Thymus (tissue), 11 donors: ENCODE data around the gene TPST2. TPM values are rescaled to one million over a fixed set of nuclear protein-coding genes. Genes with fewer than 3 reads are reported as not detected.
A peak's percentile ranks its signal among the peaks of the same experiment; 100 is the strongest.

Source experiments
- DNase-seq, 9 donors: peaks; one replicate each; pipeline ENCODE4 v3.0.0-alpha.2; 2013; ENCODE audit warnings: low spot score in 9 of 9, low read depth in 6 of 9, missing footprints in 1 of 9
- H3K27ac ChIP-seq, 2 donors: one replicate each; pipeline ENCODE4 v1.5.1; 2013; ENCODE audit warnings: control low read depth in 1 of 2, low read depth in 1 of 2, low read length in 1 of 2, mild to moderate bottlenecking in 1 of 2, moderate library complexity in 1 of 2
- H3K27me3 ChIP-seq, 2 donors: one replicate each; pipeline ENCODE4 v1.5.1; 2013; ENCODE audit warnings: low read length in 1 of 2; ENCODE audit not compliant: control insufficient read depth in 2 of 2, insufficient read depth in 1 of 2
- H3K36me3 ChIP-seq, 2 donors: one replicate each; pipeline ENCODE4 v1.5.1; 2013; ENCODE audit warnings: low read length in 1 of 2, mild to moderate bottlenecking in 1 of 2, moderate library complexity in 1 of 2; ENCODE audit not compliant: control insufficient read depth in 2 of 2, insufficient read depth in 2 of 2
- H3K4me1 ChIP-seq, 2 donors: one replicate each; pipeline ENCODE4 v1.5.1; 2013; ENCODE audit warnings: low read length in 2 of 2; ENCODE audit not compliant: control insufficient read depth in 2 of 2, insufficient read depth in 2 of 2
- H3K4me3 ChIP-seq, 2 donors: one replicate each; pipeline ENCODE4 v1.5.1; 2013; ENCODE audit warnings: low read length in 2 of 2, control low read depth in 1 of 2, mild to moderate bottlenecking in 1 of 2
- H3K9me3 ChIP-seq, 2 donors: one replicate each; pipeline ENCODE4 v1.5.1; 2013; ENCODE audit warnings: low read length in 1 of 2, mild to moderate bottlenecking in 1 of 2; ENCODE audit not compliant: control insufficient read depth in 2 of 2, insufficient read depth in 1 of 2
- WGBS: extraction: QIAGEN DNeasy Blood & Tissue Kit; methylation state at CpG from one replicate; pipeline ENCODE4 v1.1.7; 2013; 5-methylcytosine and 5-hydroxymethylcytosine counted together
- polyA plus RNA-seq: library from polyadenylated mRNA; stranded (reverse); fragments of 200-250 nt; gene quantifications from one replicate; pipeline ENCODE4 v1.2.3, GENCODE V29; 2013
- total RNA-seq: library from RNA; stranded (reverse); fragments of 120-200 nt; gene quantifications from one replicate; pipeline ENCODE4 v1.2.4, GENCODE V29; 2013
- donor health status: healthy.

Gene TPST2
- total and polyA plus RNA-seq, 2 donors: 17.0 to 20.3 TPM

DNA sequence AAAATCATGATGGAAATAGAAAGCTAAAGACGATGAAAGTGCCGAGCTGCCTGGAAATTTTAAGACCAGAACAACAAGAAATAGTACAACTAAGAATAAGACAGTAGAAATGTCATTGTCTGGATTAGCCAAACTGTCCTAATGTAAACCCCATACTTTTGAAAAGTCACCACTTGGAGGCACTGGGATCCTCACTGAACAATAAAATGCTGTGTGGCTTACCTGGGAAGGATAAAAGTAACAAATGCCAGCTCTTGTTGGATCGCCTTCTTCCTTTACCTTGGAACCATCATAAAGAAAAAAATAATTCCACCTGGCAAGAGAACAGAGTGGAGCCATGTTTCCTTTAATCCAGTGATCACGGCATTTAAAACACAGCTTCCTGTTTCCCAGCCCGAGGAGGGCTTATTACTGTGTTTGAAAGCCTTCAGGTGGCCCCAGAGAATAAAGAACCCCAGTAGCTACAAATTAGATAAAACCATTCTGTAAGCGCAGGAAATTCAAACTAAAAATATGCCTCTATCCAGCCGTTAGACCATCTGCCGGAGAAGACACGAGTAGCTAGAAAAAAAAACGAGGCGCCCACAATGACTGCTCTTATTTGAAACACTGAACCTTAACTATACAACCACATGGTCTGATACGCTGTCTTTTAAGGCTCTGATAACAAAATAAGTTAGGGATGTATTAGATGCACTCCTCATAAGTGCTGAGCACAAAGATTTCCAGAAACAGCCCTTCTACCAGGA lies 110.7 kb downstream of the TPST2 start:
- DNase-seq: peak in 4 of 9 donors; percentile 35 to 73 (median 44)
- no peaks in the 10 kb centered on the region for H3K9me3 ChIP-seq
- WGBS: 17% methylated on average over 12 of the region's 12 CpGs
- no peaks in the 10 kb centered on the region for H3K27me3 ChIP-seq
- peaks cover 33 to 54% of the 10 kb centered on the region in 2 donors for H3K4me1 ChIP-seq
- H3K27ac ChIP-seq: peak overlapping the region; percentile 78 to 92
- H3K36me3 ChIP-seq: peaks cover 0 to 7% of the 10 kb centered on the region in 2 donors
- H3K4me3 ChIP-seq: peak overlapping the region; percentile 31 to 33

GRCh38 chr22:26477341-26477731 lies 112.6 kb downstream of the TPST2 start:
- H3K4me3 ChIP-seq: no peak overlapping the region
- peaks cover 9 to 16% of the 10 kb centered on the region in 2 donors for H3K36me3 ChIP-seq
- no peaks in the 10 kb centered on the region for H3K27me3 ChIP-seq
- H3K4me1 ChIP-seq: peaks cover 22 to 42% of the 10 kb centered on the region in 2 donors
- WGBS: 44% methylated on average over 4 of the region's 4 CpGs
- no peaks in the 10 kb centered on the region for H3K9me3 ChIP-seq
- peak overlapping the region in 1 of 2 donors; percentile 9 for H3K27ac ChIP-seq
- no peak for DNase-seq

DNA sequence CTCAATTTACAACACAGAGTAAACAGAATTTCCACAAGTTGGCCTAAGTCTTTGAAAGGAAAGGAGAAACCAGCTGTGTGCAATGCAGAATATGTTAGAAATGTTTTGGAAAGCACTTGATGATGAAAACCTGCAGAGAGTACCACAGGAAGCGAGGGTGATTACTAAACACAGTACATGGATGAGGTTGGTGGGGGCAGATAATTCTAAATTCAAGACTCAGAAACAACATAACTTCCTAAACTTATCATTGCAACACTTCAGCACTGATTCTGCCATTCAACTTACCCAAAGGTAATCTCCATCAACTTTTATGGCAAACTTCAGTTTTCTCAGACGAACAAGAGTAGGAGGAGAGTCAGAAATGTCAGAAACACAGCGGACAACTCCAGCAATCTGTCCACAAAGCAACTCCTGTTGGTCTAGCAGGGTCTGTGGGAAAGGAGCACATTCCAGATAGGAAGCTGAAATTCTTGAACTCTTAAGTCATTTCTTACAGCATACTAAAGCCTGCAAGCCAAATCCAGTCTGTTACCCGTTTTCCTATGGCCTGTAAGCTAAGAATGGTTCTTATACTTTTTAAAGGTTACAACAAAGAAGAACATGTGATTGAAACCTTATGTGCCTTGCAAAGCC lies 113.1 kb downstream of the TPST2 start:
- Histone ChIP-seq H3K27ac (no peak overlapping the region), H3K9me3 (no peaks in the 10 kb centered on the region), H3K4me1 (peaks cover 17 to 37% of the 10 kb centered on the region in 2 donors), H3K4me3 (no peak overlapping the region), H3K36me3 (peaks cover 14 to 21% of the 10 kb centered on the region in 2 donors), H3K27me3 (no peaks in the 10 kb centered on the region)
- 95% methylated on average over 4 of the region's 4 CpGs for WGBS
- no peak for DNase-seq

GRCh38 chr22:26474682-26475081 lies 115.2 kb downstream of the TPST2 start:
- Histone ChIP-seq H3K27ac (no peak overlapping the region), H3K4me1 (peaks cover 0 to 16% of the 10 kb centered on the region in 2 donors), H3K36me3 (peaks cover 36 to 42% of the 10 kb centered on the region in 2 donors), H3K27me3 (no peaks in the 10 kb centered on the region), H3K9me3 (no peaks in the 10 kb centered on the region), H3K4me3 (no peak overlapping the region)
- no peak for DNase-seq

Other genes with a start within 250 kb of the TPST2 start
- gene ASPHD2, start 160.9 kb downstream of the TPST2 start, total RNA-seq: 2.1 TPM
- 2.9 TPM for gene ASPHD2, start 160.9 kb downstream of the TPST2 start, polyA plus RNA-seq
- gene HPS4, start 106.3 kb downstream of the TPST2 start, total RNA-seq: 20.6 TPM
- gene HPS4, start 106.3 kb downstream of the TPST2 start, polyA plus RNA-seq: 32.2 TPM
- 18.3 TPM for gene SRRD, start 106.3 kb downstream of the TPST2 start, total RNA-seq
- gene SRRD, start 106.3 kb downstream of the TPST2 start, polyA plus RNA-seq: 18.5 TPM
- gene TFIP11, start 77.7 kb downstream of the TPST2 start, total RNA-seq: 39.6 TPM
- gene TFIP11, start 77.7 kb downstream of the TPST2 start, polyA plus RNA-seq: 32.9 TPM
- 0.85 TPM for gene CRYBB1, start 27.9 kb upstream of the TPST2 start, total RNA-seq
- gene CRYBB1, start 27.9 kb upstream of the TPST2 start, polyA plus RNA-seq: 1.7 TPM
- gene CRYBA4, start 31.8 kb upstream of the TPST2 start, total RNA-seq: 0.47 TPM
- gene CRYBA4, start 31.8 kb upstream of the TPST2 start, polyA plus RNA-seq: 1.6 TPM
- gene MIAT, start 67.5 kb upstream of the TPST2 start, total RNA-seq: 1.1 TPM
- 2.9 TPM for gene MIAT, start 67.5 kb upstream of the TPST2 start, polyA plus RNA-seq